GM18526 (cell line): ENCODE results near the gene PPP1R15B.

Source experiments
- POLR2A ChIP-seq: IDR thresholded peaks from 3 replicates; pipeline ENCODE4 v1.6.1; 2011; ENCODE audit not compliant: insufficient read length; ENCODE audit errors: extremely low read depth

The PPP1R15B gene

DNA sequence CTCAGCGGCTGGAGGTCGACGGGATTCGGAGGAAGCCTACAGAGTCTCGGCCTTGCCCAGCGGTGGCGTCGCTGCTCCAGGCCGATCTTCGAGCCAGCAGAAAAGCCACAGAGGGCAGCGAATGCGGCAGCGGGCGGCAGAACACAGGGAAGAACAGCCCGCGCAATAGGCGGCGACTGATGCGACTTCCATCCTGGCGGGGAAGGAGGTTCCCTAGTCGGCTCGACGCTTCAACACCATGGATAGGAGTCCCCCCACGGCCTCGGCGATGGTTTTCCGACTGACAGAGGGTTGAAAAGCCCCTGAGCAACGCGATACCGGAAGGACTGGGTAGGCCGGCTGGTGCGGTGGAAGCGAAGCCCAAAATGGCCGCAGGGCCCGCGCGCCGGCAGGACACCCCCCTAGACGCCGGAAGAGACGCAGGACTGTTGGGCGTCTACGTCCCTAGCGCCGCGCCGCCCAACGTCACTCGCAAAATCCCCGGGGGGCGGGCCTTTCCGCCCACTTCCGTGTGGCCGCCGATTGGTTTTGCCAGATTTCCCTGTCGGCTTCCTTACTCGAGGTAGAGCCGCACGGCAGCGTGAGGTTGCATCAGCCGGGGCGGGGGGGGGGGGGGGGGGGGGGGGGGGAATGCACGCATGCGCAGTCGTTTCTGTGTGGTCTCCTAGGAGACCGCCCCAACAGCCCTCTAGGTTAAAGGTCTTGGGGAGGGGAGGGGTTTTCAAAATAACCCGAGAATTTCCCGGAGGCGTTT, at the start of gene PPP1R15B:
Gene PPP1R15B, minus strand, starts transcription at position 367 of the 754 bp plus-strand sequence. CDS start 406 bp downstream, outside the sequence.
- TF ChIP-seq POLR2A: peak; percentile 91

DNA sequence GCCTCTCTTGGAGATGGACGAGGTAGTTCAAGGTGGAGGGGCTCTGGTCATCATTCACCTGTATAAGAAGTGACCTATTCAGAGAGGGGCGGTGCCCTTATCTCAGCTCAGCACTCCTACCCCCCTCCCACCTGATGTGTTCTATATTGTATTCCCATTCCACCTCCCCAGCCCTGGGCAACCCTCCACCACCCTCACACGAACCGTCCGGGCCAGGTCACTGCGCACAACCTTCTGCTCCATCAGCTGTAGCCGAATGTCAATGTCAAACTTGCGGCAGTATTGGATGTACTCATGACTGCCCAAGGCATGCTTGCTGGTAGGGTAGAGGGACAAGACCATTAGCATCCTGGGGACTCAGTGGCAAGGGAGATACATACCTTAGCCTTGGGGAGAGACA, 48.7 kb upstream of the PPP1R15B start:
- TF ChIP-seq POLR2A: no peak

DNA sequence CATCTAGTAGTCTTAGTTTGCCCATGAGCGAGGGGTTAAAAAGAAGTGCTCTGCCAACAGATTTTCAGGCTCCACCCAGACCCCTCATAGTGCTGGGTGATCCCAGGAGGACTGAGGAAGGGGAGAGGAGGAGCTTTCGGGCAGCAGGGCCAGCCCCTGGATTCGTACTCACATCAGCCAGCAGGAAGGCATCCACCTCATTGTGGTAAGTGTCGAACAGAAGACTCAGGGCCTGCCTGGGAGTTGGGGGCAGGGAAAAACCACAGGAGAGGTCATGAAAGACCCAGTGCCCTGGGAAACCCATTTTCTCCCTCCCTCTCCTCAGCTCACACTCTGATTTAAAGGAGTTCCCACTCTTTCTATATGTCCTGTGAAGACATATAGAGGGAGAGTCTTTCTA, 48.1 kb upstream of the PPP1R15B start:
- TF ChIP-seq POLR2A: no peak

DNA sequence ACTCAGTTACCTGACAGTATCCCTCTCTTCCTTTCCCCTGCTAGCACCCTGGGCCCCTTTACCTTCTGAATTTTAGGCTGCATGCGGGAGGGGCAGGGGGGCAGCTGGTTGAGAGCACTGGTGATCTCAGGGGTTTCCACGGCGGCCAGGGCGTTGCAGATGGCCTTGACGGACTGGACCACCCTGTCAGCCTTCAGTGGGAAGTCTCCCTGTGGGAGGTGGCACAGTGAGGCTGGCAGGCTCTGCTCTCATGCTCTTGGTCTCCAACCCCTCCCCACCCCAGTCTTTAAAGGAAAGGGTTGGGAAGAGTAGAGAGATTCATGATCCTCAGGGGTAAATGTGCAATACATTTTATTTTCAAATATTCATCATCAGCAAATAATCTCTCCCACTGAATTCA, 46.0 kb upstream of the PPP1R15B start:
- TF ChIP-seq POLR2A: no peak

DNA sequence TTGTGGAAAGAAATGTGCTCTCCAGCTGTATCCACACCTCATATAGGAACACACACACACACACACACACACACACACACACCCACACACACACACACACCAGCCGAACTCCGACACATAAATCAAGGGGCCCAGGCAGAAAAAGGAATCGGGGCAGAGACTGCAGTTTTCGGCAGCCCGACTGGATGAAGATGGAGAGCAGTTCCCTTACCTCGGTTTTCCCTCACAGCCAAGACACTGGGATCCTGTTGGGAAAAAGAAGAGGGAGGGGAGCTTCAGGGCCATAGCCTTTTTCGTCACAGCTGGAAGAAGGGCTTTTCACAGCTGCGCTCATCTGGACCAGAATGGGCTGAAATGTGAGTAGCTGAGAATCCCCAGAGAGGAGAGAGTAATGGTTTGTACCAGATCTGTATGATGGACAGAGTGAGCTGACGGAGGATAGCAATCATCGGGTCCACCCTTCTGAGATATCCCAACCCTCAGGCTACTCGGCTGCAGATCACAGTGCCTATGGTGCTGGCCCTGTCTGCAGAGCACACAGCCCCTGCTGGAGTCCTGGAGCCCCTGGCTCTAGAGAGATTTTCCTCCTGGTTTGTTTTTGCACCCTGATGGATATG, 45.3 kb upstream of the PPP1R15B start:
- no peak for TF ChIP-seq POLR2A

DNA sequence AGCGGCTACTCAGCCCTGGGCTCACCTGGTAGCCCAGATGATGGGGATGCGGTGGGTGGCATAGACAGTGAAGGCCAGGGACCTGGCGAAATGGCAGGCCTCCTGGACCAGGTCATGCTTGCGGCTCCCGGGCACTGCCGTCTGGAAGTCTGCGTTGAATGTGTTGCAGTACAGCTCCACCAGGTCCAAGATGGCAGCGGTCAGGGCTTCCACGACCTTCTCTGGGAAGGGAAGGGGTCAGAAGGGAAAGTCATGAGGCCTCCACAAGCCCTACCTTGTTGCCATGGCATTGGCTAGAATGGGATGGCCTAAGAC, 44.2 kb upstream of the PPP1R15B start:
- TF ChIP-seq POLR2A: no peak

DNA sequence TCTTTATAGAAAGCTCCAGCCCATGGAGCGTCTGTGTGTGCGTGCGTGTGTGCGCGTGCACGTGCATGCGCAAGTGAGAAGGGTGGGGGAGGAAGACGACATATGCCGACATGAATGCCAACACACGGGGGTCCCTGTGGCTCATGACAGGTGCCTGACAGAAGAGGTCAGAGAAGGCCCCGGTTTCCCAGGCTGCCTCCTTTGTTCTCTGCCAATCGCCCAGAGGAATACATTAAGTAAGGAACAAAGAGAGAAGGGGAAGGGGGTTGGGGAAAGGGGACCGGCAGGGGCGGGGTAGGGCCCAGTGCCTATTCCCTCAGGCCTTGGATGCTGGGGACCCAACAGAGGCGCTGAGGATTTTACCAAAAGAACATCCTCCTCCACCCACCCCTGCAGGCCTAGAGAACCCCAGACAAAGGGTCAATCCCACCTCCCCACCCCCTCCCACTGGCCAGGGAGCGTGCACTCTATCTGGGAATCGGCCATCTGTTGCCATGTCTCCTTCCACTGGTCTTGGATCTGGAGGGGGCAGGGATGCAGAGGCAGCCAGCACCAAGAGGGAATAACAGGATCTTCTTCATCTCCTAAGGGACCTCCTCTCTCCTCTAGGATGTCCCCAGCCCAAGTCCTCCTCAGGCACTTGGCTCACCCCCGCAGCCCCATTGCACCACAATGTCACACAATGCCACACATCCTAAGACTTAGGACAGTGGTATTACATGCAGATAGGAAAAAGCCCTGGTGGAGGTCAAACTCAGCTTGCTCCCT, 43.6 kb upstream of the PPP1R15B start:
- no peak for TF ChIP-seq POLR2A

DNA sequence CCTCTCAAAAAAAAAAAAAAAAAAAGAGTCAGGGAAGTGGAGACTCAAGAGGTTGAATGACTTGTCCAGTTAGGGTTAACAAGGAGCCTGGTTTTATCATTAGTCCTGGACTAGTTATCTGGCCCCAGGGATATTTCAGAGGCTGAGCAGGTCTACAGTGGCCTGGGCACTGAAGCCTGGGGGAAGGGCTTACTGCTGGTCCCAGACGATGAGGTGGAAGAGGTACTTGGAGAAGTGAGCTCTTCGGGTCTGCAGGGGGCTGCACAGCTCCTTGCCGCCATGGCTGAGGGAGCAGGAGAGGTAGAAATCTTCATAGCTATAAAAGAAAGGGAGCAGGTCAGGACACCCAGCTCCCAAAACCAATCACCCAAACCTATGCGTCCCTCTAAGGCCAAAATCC, 42.9 kb upstream of the PPP1R15B start:
- no peak for TF ChIP-seq POLR2A

DNA sequence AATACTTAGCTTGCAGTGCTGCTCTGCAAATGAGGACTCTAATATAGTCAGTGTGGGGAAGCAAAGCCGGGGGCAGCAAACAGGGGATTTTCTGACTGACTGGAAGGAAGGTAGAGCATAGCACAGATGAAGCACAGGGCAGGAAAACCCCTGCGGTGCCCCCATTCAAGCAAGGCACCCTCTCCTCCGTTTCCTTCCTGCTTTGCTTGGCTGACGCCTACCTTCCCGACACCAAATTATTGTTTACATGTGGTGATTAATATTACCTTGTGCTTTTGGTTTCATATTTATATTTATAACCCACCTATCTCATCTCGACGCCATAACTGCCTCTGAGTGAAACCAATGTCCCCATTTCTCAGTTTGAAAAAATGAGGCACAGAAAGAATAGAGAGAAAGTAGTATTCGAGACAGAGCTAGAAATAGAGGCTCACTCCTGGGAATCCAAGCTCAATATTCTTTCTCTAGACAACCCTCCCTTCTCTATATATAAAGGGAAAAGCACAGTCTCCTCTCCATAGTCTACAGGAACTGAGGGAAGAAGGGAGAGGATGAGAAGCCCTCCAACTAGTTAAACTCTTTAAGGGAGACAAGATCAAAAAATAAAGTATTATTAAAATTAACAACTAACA, 41.6 kb upstream of the PPP1R15B start:
- TF ChIP-seq POLR2A: no peak

DNA sequence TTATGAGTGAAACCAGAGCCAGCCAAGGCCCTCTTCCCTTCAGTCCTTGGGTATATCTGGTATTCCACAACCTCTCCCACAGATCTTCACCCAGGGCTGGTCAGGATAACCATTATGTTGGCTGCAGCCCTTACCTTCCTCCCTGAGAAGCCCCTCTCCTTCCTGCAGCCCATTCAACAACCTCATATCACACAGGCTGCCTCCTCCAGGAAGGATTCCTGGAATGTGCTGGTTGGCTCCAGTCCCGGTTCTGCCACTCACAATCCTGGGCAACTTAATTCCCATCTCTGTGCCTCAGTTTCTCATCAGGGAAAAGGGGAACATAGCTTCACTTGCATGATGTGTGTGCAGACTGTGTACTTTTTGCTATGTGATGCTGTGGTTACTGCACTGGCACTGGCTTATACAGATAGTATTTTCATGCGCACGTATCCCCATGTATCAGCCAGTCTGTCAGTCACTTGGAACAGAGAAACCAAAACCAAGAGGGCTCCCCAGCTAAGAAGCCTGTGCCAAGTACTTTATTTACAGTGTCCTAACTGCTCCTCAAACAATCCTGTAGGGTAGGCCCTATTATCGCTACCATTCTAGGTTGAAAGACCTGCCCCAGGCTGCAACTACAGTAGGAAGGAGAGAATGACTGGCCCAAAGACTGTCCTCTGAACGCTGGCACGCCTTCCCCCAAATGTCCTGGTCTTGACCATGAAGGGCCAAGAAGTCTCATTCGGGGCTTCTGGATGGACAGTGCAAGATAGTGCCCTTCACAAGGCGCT, 39.9 kb upstream of the PPP1R15B start:
- TF ChIP-seq POLR2A: no peak

DNA sequence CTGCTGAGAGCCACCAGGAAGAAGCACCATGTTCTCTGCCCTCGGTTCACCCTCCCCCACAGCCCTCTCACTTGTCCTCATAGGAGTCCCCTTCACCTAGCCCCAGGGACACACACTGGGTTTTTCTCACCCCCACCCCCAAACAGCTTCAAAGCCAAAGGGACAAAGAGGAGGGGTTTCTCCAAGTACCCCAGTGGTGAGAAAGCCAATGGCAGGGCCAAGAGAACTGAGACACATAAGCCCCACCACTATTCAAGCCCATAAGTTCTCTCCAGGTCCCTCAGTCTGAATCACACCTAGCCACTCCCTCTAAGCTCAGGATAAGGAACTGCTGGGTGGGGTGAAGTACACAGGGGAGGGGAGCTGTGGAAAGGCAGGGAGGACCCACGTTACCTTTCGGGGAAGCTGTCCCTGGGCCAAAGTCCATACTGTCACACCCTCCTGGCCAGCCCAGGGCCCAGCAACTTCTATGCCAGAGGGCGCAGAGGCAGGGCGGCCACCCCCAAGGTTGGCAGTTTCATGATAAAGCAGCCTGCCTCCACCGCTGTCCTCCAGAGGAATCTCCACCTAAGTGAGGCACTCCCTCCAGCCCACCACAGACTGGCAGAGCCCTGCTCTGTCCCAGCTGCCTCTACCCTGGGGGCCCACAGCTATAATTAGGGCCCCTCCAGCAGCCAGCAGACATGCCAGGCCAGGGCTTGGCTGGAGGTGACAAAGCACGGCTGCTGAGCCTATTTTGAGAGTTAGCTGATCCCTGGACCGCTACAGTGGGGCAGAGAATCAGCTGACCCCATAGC, 39.0 kb upstream of the PPP1R15B start:
- no peak for TF ChIP-seq POLR2A

DNA sequence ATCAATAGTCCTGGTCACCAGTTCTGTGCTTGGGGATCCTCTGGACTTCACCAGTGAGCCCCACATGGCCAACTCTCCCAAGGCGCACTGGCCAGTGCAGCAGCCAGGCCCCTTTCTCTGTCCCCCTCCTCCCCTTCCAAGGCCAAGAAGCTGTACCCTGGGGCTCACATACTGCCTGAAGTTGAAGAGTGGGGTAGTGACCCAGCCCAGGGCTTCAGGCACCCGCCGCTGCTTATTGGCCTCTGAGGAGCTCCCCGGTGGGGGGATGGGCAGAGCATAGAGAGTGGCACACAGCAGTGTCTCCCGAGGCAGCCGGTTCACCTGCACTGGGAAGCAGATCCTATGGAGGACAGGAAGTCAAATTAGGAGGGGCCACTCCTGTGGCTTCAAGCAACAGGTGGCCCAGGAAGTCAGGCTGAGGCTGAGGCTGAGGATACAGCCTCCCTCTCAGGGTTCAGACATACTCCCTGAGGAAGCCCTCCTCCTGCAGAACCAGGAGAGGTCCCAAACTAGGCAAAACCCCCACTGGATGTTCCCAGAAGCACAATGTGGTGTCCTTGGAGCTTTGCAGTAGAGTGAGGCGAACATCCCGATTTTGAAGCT, 38.2 kb upstream of the PPP1R15B start:
- TF ChIP-seq POLR2A: no peak

DNA sequence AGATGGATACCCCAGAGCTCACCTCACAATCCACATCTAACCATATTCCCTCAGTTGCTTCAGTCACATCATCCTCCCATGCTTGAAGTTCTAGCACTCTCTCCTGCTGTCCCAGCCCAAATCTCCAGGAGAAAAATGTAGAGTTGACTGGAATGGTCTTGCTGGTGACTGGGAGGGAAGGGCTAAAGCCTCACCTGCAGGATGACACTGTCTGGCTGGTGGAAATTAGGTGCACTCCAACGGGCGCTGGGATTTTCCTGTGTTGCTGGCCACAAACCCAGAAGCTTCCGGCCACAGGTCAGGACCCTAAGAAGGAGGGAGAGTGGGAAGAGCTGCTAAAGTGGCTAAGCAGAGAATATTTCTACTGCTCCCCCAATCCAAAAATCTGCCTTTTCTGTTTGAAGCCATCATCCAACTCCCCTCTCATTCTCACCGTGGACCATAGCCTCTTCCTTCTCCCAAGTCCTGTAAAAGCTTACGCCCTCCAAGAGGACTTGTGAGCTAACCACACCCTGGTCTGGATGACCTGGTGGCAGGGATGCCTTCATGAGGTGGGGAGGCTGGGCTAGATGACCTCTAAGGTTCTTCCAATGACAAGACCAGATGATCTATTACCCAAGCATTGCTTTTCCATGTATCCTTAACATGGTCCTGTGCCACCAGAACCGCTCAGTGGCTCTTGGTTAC, 37.5 kb upstream of the PPP1R15B start:
- TF ChIP-seq POLR2A: no peak
